Stimulated activated CD8-positive, alpha-beta memory T cell treated with anti-CD3 and anti-CD28 coated beads, Interleukin-12 subunit alpha, Interleukin-12 subunit beta, amount 100 ng/mL, for 4 hours (primary cell): ENCODE results near the gene TMOD1.

Source experiments
- DNase-seq: peaks from one replicate; pipeline ENCODE4 v3.0.0-alpha.2; 2020; ENCODE audit warnings: low read depth

Gene TMOD1

GRCh38 chr9:97518166-97518908, 16.9 kb downstream of the TMOD1 start:
- DNase-seq: no peak

GRCh38 chr9:97518909-97519307, 17.4 kb downstream of the TMOD1 start:
- DNase-seq: no peak

- DNase-seq: no peak
These were observed 18.0 kb downstream of the TMOD1 start for GRCh38 chr9:97519441-97519970.

GRCh38 chr9:97521576-97522333, 20.3 kb downstream of the TMOD1 start:
- no peak for DNase-seq

- DNase-seq: no peak
These were observed 23.0 kb downstream of the TMOD1 start for GRCh38 chr9:97524424-97524823.

- no peak for DNase-seq
These were observed 24.0 kb downstream of the TMOD1 start for GRCh38 chr9:97525451-97525850.

GRCh38 chr9:97526895-97527575, 25.6 kb downstream of the TMOD1 start:
- no peak for DNase-seq

- no peak for DNase-seq
These were observed 26.4 kb downstream of the TMOD1 start for GRCh38 chr9:97527626-97528528.

- no peak for DNase-seq
These were observed 27.2 kb downstream of the TMOD1 start for GRCh38 chr9:97528529-97529230.

- no peak for DNase-seq
These were observed 28.1 kb downstream of the TMOD1 start for GRCh38 chr9:97529363-97530076.

GRCh38 chr9:97531888-97532376, 30.5 kb downstream of the TMOD1 start:
- DNase-seq: no peak

GRCh38 chr9:97534185-97534584, 32.7 kb downstream of the TMOD1 start:
- no peak for DNase-seq

- no peak for DNase-seq
These were observed 33.6 kb downstream of the TMOD1 start for GRCh38 chr9:97534961-97535594.

GRCh38 chr9:97535771-97536170, 34.3 kb downstream of the TMOD1 start:
- DNase-seq: no peak

- no peak for DNase-seq
These were observed 35.0 kb downstream of the TMOD1 start for GRCh38 chr9:97536480-97536879.

- no peak for DNase-seq
These were observed 42.1 kb downstream of the TMOD1 start for GRCh38 chr9:97543561-97543960.

GRCh38 chr9:97545486-97545885, 44.0 kb downstream of the TMOD1 start:
- no peak for DNase-seq

- DNase-seq: no peak
These were observed 45.8 kb downstream of the TMOD1 start for GRCh38 chr9:97547098-97547829.

GRCh38 chr9:97548379-97548778, 46.9 kb downstream of the TMOD1 start:
- no peak for DNase-seq
